Activated CD4-positive, alpha-beta T cell treated with anti-CD3 and anti-CD28 coated beads, Interleukin-2, amount 10 ng/mL, durations not matched to agents 24 days and 14 days (primary cell): Measurements from ENCODE around the gene TMEM200A. TPM values are rescaled to one million over a fixed set of nuclear protein-coding genes. Genes with fewer than 3 reads are reported as not detected.
A peak's percentile ranks its signal among the peaks of the same experiment; 100 is the strongest.

ENCODE experiments used
- DNase-seq: peaks from one replicate; pipeline ENCODE4 v3.0.0; 2022
- H3K27ac Mint-ChIP-seq: one replicate; pipeline ENCODE4 v1.8.0; 2022; ENCODE audit warnings: mild to moderate bottlenecking, mixed read lengths
- H3K27me3 Mint-ChIP-seq: one replicate; pipeline ENCODE4 v1.8.0; 2022; ENCODE audit warnings: mixed read lengths
- H3K36me3 Mint-ChIP-seq: one replicate; pipeline ENCODE4 v1.8.0; 2022; ENCODE audit warnings: low read depth, mild to moderate bottlenecking, mixed read lengths
- H3K4me1 Mint-ChIP-seq: one replicate; pipeline ENCODE4 v1.8.0; 2021; ENCODE audit warnings: mixed read lengths
- H3K4me3 Mint-ChIP-seq: one replicate; pipeline ENCODE4 v1.8.0; 2022; ENCODE audit warnings: mild to moderate bottlenecking, moderate library complexity, mixed read lengths
- H3K9me3 Mint-ChIP-seq: one replicate; pipeline ENCODE4 v1.8.0; 2021; ENCODE audit warnings: mixed read lengths
- intact Hi-C: fragments of 100-400 bp; cut with micrococcal nuclease; formaldehyde crosslinking; loops from one replicate; pipeline ENCODE4 v1.15.1; 2023
- total RNA-seq: library from RNA; stranded (reverse); gene quantifications from 2 replicates; pipeline ENCODE4 v1.2.3, GENCODE V29; 2022

The TMEM200A gene
- total RNA-seq, 1 donor from 2014 or later = 1.6 TPM

DNA sequence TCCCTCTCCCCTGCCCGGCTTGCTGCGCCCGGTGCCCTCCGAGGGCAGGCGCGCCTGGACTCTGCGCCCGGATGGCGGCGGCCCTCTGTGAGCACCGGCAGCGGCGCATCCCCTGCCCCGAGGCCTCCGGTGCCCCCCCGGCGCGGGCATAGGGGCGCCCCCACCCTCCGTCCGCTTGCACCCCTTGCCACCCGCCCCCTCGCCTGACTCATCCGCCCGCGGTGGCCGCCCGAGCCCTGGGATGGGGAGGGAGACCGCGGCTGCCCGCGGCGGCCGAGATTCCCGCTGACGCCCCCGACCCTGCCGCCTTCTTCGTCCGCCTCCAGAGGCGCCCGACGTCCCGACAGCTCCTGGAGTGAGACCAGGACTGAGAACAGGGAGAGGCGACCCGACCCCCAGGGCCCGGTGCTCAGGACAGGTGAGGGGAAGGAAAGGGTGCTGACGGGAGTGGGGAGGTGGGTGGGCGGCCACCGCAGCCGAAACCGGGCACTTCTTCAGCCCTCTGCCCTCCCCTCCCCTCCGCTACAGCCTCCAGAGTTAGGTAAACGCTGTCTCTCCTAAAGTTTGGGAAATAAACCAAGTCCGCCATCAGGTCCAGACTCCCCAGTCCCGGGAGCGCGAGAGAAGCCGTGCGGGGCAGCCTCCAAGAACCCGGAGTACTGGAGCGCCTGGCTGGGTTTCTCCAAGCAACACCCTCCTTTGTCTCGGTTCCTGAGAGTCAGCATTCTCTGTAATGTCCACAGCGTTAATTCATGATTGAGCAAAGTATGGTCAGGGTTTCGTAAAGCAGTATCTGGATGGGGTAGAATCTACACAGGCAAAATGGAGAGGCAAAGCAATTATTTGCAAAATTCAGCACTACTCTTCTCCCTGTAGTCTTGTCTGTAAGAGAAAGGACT lies 539 bp downstream of the TMEM200A start:
- peak; percentile 69 for DNase-seq
- Mint-ChIP-seq H3K9me3 (peaks cover 11% of the 10 kb centered on the region), H3K27ac (peak overlapping the region; percentile 27), H3K4me1 (peaks cover 23% of the 10 kb centered on the region), H3K4me3 (peak overlapping the region; percentile 77), H3K27me3 (peaks cover 48% of the 10 kb centered on the region), H3K36me3 (no peaks in the 10 kb centered on the region)
- intact Hi-C loops = loop anchor here (2.0 to 5.0 kb wide), 3 partner anchors 14 to 256 kb away; no protein-coding TSS in a partner anchor

DNA sequence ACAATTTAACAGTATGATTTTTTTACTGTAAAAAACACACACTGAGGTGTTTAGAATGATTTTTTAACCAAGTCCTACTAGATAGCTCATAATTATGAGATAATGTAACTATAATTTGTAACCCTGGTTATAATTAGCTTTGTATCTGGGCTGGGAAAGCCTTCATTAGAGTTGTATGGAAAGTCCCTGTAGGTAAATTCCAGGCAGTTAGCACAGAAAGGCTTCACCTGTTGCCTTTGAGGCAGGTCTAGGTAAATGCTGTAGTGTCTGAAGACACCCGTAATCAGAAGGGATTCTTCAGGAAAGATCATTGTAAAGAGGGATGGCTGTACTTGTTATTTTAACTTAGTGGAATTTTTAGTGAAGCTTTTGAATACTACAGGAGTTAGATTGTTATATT lies 1.9 kb downstream of the TMEM200A start:
- peaks cover 8% of the 10 kb centered on the region for H3K9me3 Mint-ChIP-seq
- DNase-seq = no peak
- H3K36me3 Mint-ChIP-seq = no peaks in the 10 kb centered on the region
- peaks cover 54% of the 10 kb centered on the region for H3K27me3 Mint-ChIP-seq
- H3K4me1 Mint-ChIP-seq = peaks cover 23% of the 10 kb centered on the region
- no peak overlapping the region for H3K27ac Mint-ChIP-seq
- intact Hi-C loops = loop anchor here (2.0 to 5.0 kb wide), 3 partner anchors 13 to 255 kb away; no protein-coding TSS in a partner anchor
- H3K4me3 Mint-ChIP-seq = no peak overlapping the region

- H3K27ac Mint-ChIP-seq = no peak overlapping the region
- H3K36me3 Mint-ChIP-seq = no peaks in the 10 kb centered on the region
- H3K9me3 Mint-ChIP-seq = peaks cover 3% of the 10 kb centered on the region
- intact Hi-C loops = loop anchor here (5.0 kb wide), 2 partner anchors 144 to 254 kb away; no protein-coding TSS in a partner anchor
- peaks cover 23% of the 10 kb centered on the region for H3K4me1 Mint-ChIP-seq
- peaks cover 51% of the 10 kb centered on the region for H3K27me3 Mint-ChIP-seq
- H3K4me3 Mint-ChIP-seq = no peak overlapping the region
- DNase-seq = no peak
These were observed 2.8 kb downstream of the TMEM200A start for GRCh38 chr6:130368576-130368975.

- Mint-ChIP-seq H3K36me3 (no peaks in the 10 kb centered on the region), H3K4me3 (no peak overlapping the region), H3K27ac (no peak overlapping the region), H3K4me1 (peaks cover 19% of the 10 kb centered on the region), H3K27me3 (peaks cover 42% of the 10 kb centered on the region), H3K9me3 (no peaks in the 10 kb centered on the region)
- no peak for DNase-seq
- intact Hi-C loops = loop anchor here (5.0 kb wide), 2 partner anchors 142 to 252 kb away; no protein-coding TSS in a partner anchor
These were observed 4.0 kb downstream of the TMEM200A start for GRCh38 chr6:130369831-130370230.

DNA sequence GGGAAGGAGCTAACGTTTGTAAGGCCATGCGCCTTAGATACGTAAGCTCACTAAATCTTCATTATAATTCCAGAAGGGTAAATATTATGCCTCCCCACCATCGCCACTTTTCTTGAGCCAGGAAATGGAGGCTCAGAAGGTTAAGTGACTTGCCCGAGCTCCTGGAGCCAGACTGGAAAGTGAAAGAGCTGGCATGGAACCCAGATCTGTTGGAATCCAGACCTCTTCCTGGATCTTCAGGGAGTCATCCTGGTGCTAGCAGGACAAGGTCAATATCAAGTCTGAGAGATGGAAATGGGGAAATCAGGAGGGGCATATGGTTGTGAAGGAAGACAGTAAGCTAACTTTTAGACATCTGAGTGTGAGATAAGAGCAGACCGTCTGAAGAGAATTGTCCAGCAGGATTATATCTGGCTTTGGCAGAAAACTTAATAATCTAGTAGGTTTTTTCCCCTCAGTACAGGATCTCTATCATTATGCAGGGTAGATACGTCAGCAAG lies 6.2 kb downstream of the TMEM200A start:
- intact Hi-C loops = no loop called here
- peaks cover 34% of the 10 kb centered on the region for H3K27me3 Mint-ChIP-seq
- no peak for DNase-seq
- no peak overlapping the region for H3K27ac Mint-ChIP-seq
- peaks cover 10% of the 10 kb centered on the region for H3K4me1 Mint-ChIP-seq
- no peak overlapping the region for H3K4me3 Mint-ChIP-seq
- H3K36me3 Mint-ChIP-seq = no peaks in the 10 kb centered on the region
- H3K9me3 Mint-ChIP-seq = no peaks in the 10 kb centered on the region

DNA sequence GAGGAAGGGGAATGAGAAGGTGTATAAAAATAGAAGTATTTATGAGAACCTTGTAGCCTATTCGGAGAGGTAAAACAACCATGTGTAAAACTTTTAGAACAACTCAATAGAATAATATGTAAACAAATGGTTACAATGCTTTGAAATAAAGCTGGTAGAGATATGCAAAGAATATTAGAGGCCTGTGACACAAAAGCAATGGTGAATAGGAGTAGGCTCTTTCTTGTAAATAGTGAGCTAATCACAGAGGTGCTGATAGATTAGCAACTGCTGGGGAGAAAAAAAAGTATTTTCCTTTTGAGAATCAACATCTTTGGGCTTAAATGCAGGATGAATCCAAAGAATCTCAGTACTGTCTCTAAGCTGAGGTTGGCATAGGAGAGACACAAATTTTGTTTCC lies 7.0 kb downstream of the TMEM200A start:
- DNase-seq = no peak
- H3K4me1 Mint-ChIP-seq = peaks cover 10% of the 10 kb centered on the region
- intact Hi-C loops = no loop called here
- peaks cover 31% of the 10 kb centered on the region for H3K27me3 Mint-ChIP-seq
- H3K4me3 Mint-ChIP-seq = no peak overlapping the region
- peaks cover under 1% of the 10 kb centered on the region for H3K36me3 Mint-ChIP-seq
- H3K9me3 Mint-ChIP-seq = no peaks in the 10 kb centered on the region
- H3K27ac Mint-ChIP-seq = no peak overlapping the region

DNA sequence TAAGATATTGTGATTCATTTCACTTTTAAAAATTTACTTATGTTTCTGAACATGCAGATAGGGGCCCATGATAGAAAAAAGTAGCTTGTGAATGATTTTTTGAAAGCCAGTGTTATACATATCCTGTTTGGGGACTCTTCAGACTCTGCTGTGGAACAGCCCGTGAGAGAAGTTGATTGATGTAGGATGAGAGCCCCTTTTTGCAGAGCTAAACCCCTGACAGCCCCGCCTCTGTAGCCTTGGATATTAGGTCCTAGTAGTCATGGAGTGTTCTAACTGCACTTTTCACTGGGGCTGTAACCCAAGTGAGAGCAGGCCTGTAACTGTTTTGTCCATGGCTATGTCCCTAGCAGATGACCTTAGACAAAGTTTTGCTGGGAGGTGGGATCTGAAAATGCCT lies 8.2 kb downstream of the TMEM200A start:
- peaks cover 2% of the 10 kb centered on the region for H3K4me1 Mint-ChIP-seq
- no peak for DNase-seq
- H3K27ac Mint-ChIP-seq = no peak overlapping the region
- H3K9me3 Mint-ChIP-seq = no peaks in the 10 kb centered on the region
- H3K27me3 Mint-ChIP-seq = peaks cover 20% of the 10 kb centered on the region
- peaks cover 2% of the 10 kb centered on the region for H3K36me3 Mint-ChIP-seq
- intact Hi-C loops = no loop called here
- no peak overlapping the region for H3K4me3 Mint-ChIP-seq

DNA sequence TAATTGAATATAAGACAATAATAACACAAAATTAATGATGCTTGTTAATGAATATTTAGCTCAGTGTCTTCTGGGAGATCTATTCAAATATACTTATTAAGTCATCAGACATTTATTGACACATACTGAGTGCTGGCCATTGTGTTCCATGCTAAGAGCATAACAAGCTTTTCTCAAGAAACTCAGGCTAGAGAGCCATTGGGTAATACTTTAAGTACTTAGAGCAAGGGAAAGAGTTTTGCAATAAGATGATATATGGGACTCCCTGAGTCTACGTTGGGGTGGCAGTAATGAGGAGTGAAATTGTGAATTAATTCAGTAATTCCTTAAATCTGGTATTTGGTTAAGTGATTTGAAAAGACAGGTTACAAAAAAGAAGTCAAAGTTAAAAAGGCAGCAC lies 11.1 kb downstream of the TMEM200A start:
- intact Hi-C loops = no loop called here
- Mint-ChIP-seq H3K27ac (no peak overlapping the region), H3K27me3 (peaks cover 7% of the 10 kb centered on the region), H3K4me3 (no peak overlapping the region), H3K36me3 (peaks cover 4% of the 10 kb centered on the region), H3K4me1 (peaks cover 12% of the 10 kb centered on the region), H3K9me3 (no peaks in the 10 kb centered on the region)
- DNase-seq = no peak

GRCh38 chr6:130377371-130377770 lies 11.6 kb downstream of the TMEM200A start:
- no peaks in the 10 kb centered on the region for H3K9me3 Mint-ChIP-seq
- DNase-seq = no peak

DNA sequence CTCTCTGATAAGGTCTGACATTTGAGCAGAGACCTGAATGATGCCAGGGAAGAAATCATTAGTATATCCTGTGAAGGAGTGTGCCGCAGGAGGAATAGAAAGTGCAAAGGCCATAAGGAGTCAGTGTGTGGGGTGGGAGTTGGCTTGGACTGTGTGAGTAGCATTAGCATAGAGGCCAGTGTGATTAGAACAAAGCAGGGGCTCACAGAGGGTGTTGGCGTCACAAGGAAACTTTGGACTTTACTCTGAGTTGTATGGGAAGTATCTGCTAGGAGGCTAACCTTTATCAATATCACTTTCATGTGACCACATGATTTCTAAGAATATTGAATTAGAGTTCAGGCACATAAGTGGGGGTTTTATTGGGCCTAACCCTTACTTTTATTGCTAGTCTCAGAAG lies 12.1 kb downstream of the TMEM200A start:
- Mint-ChIP-seq H3K4me3 (no peak overlapping the region), H3K36me3 (peaks cover 4% of the 10 kb centered on the region), H3K27ac (no peak overlapping the region), H3K9me3 (no peaks in the 10 kb centered on the region), H3K27me3 (no peaks in the 10 kb centered on the region), H3K4me1 (peaks cover 20% of the 10 kb centered on the region)
- intact Hi-C loops = no loop called here
- DNase-seq = no peak

More at GRCh38 chr6:130377371-130377770, 11.6 kb downstream of the TMEM200A start:
- Mint-ChIP-seq H3K27me3 (peaks cover 3% of the 10 kb centered on the region), H3K4me1 (peaks cover 16% of the 10 kb centered on the region), H3K27ac (no peak overlapping the region), H3K36me3 (peaks cover 4% of the 10 kb centered on the region), H3K4me3 (no peak overlapping the region)
- intact Hi-C loops = no loop called here

GRCh38 chr6:130379223-130379622 lies 13.4 kb downstream of the TMEM200A start:
- intact Hi-C loops = no loop called here
- H3K4me1 Mint-ChIP-seq = peaks cover 20% of the 10 kb centered on the region
- no peaks in the 10 kb centered on the region for H3K9me3 Mint-ChIP-seq
- H3K4me3 Mint-ChIP-seq = no peak overlapping the region
- peaks cover 4% of the 10 kb centered on the region for H3K36me3 Mint-ChIP-seq
- H3K27me3 Mint-ChIP-seq = no peaks in the 10 kb centered on the region
- DNase-seq = no peak
- H3K27ac Mint-ChIP-seq = no peak overlapping the region

- intact Hi-C loops = loop anchor here (2.0 kb wide), 1 partner anchor 14 kb away; the partner anchor contains the start of gene TMEM200A
- DNase-seq = no peak
- H3K9me3 Mint-ChIP-seq = no peaks in the 10 kb centered on the region
- no peak overlapping the region for H3K27ac Mint-ChIP-seq
- peaks cover 20% of the 10 kb centered on the region for H3K4me1 Mint-ChIP-seq
- peaks cover 4% of the 10 kb centered on the region for H3K36me3 Mint-ChIP-seq
- H3K27me3 Mint-ChIP-seq = peaks cover 4% of the 10 kb centered on the region
- H3K4me3 Mint-ChIP-seq = no peak overlapping the region
These were observed 15.2 kb downstream of the TMEM200A start for GRCh38 chr6:130381012-130381411.

DNA sequence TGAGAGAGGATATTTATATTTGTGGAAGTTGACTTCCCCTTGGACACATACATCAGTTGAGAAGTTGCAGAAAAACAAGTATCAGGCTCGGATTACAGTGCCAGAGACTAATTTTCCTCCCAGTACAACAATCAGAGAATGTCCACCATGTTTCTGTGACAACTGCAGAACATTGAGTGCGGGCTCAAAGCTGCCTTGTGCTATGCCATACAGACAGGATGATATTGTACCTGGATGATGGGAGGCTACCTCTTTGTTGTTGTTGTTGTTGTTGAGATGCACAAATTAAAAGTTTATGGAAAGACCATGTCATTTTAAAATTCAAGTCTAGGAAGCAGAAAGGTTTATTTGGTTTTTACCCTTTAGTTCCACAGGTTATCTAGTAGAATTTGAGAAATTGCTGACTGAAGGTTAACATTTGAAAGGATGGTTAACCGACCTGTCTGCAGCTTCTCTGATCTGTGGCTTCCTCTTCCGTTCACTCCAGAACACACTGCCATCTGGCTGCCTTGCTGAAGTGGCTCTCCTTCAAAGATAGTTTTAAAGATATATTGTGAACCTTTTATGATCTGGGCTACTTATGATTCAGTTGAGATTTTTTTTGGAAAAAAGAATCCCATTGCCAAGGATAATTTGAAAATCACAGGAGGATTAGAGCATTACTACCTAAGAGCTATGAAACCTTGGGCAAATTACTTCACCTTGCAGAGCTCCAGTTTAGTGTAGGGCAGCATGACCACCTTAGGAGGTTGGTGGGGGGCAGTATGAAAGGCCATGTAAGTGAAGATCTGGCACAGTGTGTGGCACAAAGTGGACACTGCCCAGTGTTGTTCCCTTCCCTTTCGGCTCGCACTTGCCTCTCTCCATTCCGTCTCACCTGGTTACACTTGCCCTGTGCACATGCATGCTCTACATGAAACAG lies 15.9 kb downstream of the TMEM200A start:
- Mint-ChIP-seq H3K27me3 (peaks cover 10% of the 10 kb centered on the region), H3K4me1 (peaks cover 20% of the 10 kb centered on the region), H3K9me3 (no peaks in the 10 kb centered on the region), H3K27ac (peak overlapping the region; percentile 14), H3K36me3 (peaks cover 9% of the 10 kb centered on the region), H3K4me3 (peak overlapping the region; percentile 20)
- intact Hi-C loops = loop anchor here (2.0 kb wide), 1 partner anchor 15 kb away; the partner anchor contains the start of gene TMEM200A
- peak; percentile 83 for DNase-seq
